H9 (cell line): ENCODE measurements around the gene PTCH1. TPM values are rescaled to one million over a fixed set of nuclear protein-coding genes. Genes with fewer than 3 reads are reported as not detected.

ENCODE experiments used
- DNase-seq: peaks from one replicate; pipeline ENCODE4 v3.0.0-alpha.2; 2017
- H2AFZ ChIP-seq: one replicate; pipeline ENCODE4 v1.6.1; 2013; ENCODE audit warnings: mild to moderate bottlenecking, low read length, control low read depth, moderate library complexity
- H2AK5ac ChIP-seq: 2 replicates; pipeline ENCODE4 v1.6.1; 2013; ENCODE audit warnings: low read length, control low read depth, mixed read lengths; ENCODE audit not compliant: insufficient read length
- H2BK120ac ChIP-seq: one replicate; pipeline ENCODE4 v1.6.1; 2013; ENCODE audit warnings: low read depth, mild to moderate bottlenecking, low read length, control low read depth, inconsistent platforms; ENCODE audit not compliant: poor library complexity, severe bottlenecking
- H2BK12ac ChIP-seq: 2 replicates; pipeline ENCODE4 v1.6.1; 2013; ENCODE audit warnings: low read length, control low read depth, mixed read lengths, low read depth; ENCODE audit not compliant: insufficient read length
- H2BK15ac ChIP-seq: 2 replicates; pipeline ENCODE4 v1.6.1; 2013; ENCODE audit warnings: low read depth, low read length, control low read depth
- H2BK20ac ChIP-seq: one replicate; pipeline ENCODE4 v1.6.1; 2013; ENCODE audit warnings: low read depth, mild to moderate bottlenecking, low read length, control low read depth, inconsistent platforms; ENCODE audit not compliant: poor library complexity, severe bottlenecking
- H2BK5ac ChIP-seq: 2 replicates; pipeline ENCODE4 v1.6.1; 2013; ENCODE audit warnings: low read length, control low read depth, mixed read lengths; ENCODE audit not compliant: insufficient read length
- H3K14ac ChIP-seq: 2 replicates; pipeline ENCODE4 v1.6.1; 2013; ENCODE audit warnings: low read length, control low read depth; ENCODE audit not compliant: insufficient read depth
- H3K18ac ChIP-seq: 2 replicates; pipeline ENCODE4 v1.6.1; 2013; ENCODE audit warnings: low read depth, mild to moderate bottlenecking, mixed read lengths, low read length, control low read depth; ENCODE audit not compliant: insufficient read length
- H3K23ac ChIP-seq: 2 replicates; pipeline ENCODE4 v1.6.1; 2013; ENCODE audit warnings: low read length, control low read depth, mixed read lengths, low read depth; ENCODE audit not compliant: insufficient read length
- H3K23me2 ChIP-seq: 2 replicates; pipeline ENCODE4 v1.6.1; 2013; ENCODE audit warnings: low read depth, mild to moderate bottlenecking, mixed read lengths, low read length, control low read depth; ENCODE audit not compliant: insufficient read length, poor library complexity, severe bottlenecking
- H3K27ac ChIP-seq: 2 replicates; pipeline ENCODE4 v1.5.1; 2013; ENCODE audit warnings: low read length, control low read depth, mixed read lengths, low read depth; ENCODE audit not compliant: insufficient read length
- H3K27me3 ChIP-seq: 2 replicates; pipeline ENCODE4 v1.6.1; 2013; ENCODE audit warnings: low read length, control low read depth, inconsistent platforms; ENCODE audit not compliant: insufficient read depth
- H3K4ac ChIP-seq: 2 replicates; pipeline ENCODE4 v1.6.1; 2013; ENCODE audit warnings: low read depth, mild to moderate bottlenecking, control low read depth, inconsistent platforms, low read length, moderate library complexity
- H3K4me1 ChIP-seq: 2 replicates; pipeline ENCODE4 v1.6.1; 2013; ENCODE audit warnings: low read length, control low read depth, inconsistent platforms; ENCODE audit not compliant: insufficient read depth
- H3K4me2 ChIP-seq: 2 replicates; pipeline ENCODE4 v1.6.1; 2013; ENCODE audit warnings: low read length, control low read depth, mixed read lengths; ENCODE audit not compliant: insufficient read length, insufficient read depth
- H3K56ac ChIP-seq: 2 replicates; pipeline ENCODE4 v1.6.1; 2013; ENCODE audit warnings: low read depth, mild to moderate bottlenecking, mixed read lengths, low read length, control low read depth; ENCODE audit not compliant: insufficient read length
- H3K79me1 ChIP-seq: 2 replicates; pipeline ENCODE4 v1.6.1; 2013; ENCODE audit warnings: low read depth, mild to moderate bottlenecking, moderate library complexity, low read length, control low read depth, inconsistent platforms; ENCODE audit not compliant: insufficient read depth, poor library complexity, severe bottlenecking
- H3K79me2 ChIP-seq: 2 replicates; pipeline ENCODE4 v1.6.1; 2013; ENCODE audit warnings: low read length, control low read depth, inconsistent platforms; ENCODE audit not compliant: insufficient read depth
- H3K9ac ChIP-seq: 2 replicates; pipeline ENCODE4 v1.6.1; 2013; ENCODE audit warnings: low read length, control low read depth, mixed read lengths; ENCODE audit not compliant: insufficient read length; ENCODE audit errors: extremely low read depth
- H3K9me3 ChIP-seq: one replicate; pipeline ENCODE4 v1.6.1; 2013; ENCODE audit warnings: low read depth, low read length, inconsistent platforms; ENCODE audit not compliant: control insufficient read depth
- H3T11ph ChIP-seq: one replicate; pipeline ENCODE4 v1.6.1; 2013; ENCODE audit warnings: mild to moderate bottlenecking, low read length, control low read depth, inconsistent platforms
- H4K20me1 ChIP-seq: one replicate; pipeline ENCODE4 v1.6.1; 2013; ENCODE audit not compliant: control insufficient read depth, insufficient read length, insufficient read depth
- H4K5ac ChIP-seq: 2 replicates; pipeline ENCODE4 v1.6.1; 2013; ENCODE audit warnings: low read depth, mild to moderate bottlenecking, mixed read lengths, low read length, control low read depth; ENCODE audit not compliant: insufficient read length
- H4K8ac ChIP-seq: replicated peaks from 2 replicates; pipeline ENCODE4 v1.6.1; 2013; ENCODE audit warnings: low read length, control low read depth, mixed read lengths, low read depth; ENCODE audit not compliant: insufficient read length
- H4K91ac ChIP-seq: 2 replicates; pipeline ENCODE4 v1.6.1; 2013; ENCODE audit warnings: low read depth, mild to moderate bottlenecking, moderate library complexity, mixed read lengths, low read length, control low read depth; ENCODE audit not compliant: insufficient read length
- H3K27ac Mint-ChIP-seq, 3 experiments: 2 replicates in 2 of 3; 3 replicates in 1 of 3; pipeline ENCODE4 v1.8.0; 2020 to 2021; ENCODE audit warnings: mixed read lengths in 3 of 3, mild to moderate bottlenecking in 1 of 3, moderate library complexity in 1 of 3
- H3K27me3 Mint-ChIP-seq: 2 replicates; pipeline ENCODE4 v1.8.0; 2021; ENCODE audit warnings: low read depth, mild to moderate bottlenecking, moderate library complexity, mixed read lengths
- H3K36me3 Mint-ChIP-seq, 3 experiments: 2 replicates in 2 of 3; 3 replicates in 1 of 3; pipeline ENCODE4 v1.8.0; 2020 to 2021; ENCODE audit warnings: low read depth in 3 of 3, mixed read lengths in 3 of 3; ENCODE audit not compliant: insufficient read depth in 1 of 3
- H3K4me1 Mint-ChIP-seq, 2 experiments: 2 replicates each; pipeline ENCODE4 v1.8.0; 2020; ENCODE audit warnings: mixed read lengths in 2 of 2
- H3K4me3 Mint-ChIP-seq, 2 experiments: 2 replicates in 1 of 2; 3 replicates in 1 of 2; pipeline ENCODE4 v1.8.0; 2020 to 2021; ENCODE audit warnings: mild to moderate bottlenecking in 2 of 2, mixed read lengths in 2 of 2, moderate library complexity in 1 of 2
- H3K9me3 Mint-ChIP-seq, 2 experiments: 2 replicates in 1 of 2; 3 replicates in 1 of 2; pipeline ENCODE4 v1.8.0; 2020; ENCODE audit warnings: mild to moderate bottlenecking in 2 of 2, mixed read lengths in 2 of 2, moderate library complexity in 1 of 2
- WGBS: extraction: QIAGEN DNeasy Blood & Tissue Kit; methylation state at CpG from one replicate; pipeline ENCODE4 v1.1.7; 2013; ENCODE audit warnings: missing lambda C conversion rate, low lambda C conversion rate, mixed read lengths; ENCODE audit not compliant: insufficient read length; ENCODE audit errors: extremely low coverage; 5-methylcytosine and 5-hydroxymethylcytosine counted together
- total RNA-seq: library from RNA; stranded (reverse); gene quantifications from 2 replicates; pipeline ENCODE4 v1.2.1, GENCODE V29; 2021
- TF ChIP-seq, protein P1 (sequence below): fragments of 200-600 bp; sonication (generic); conservative IDR thresholded peaks from 3 replicates; pipeline ENCODE4 v1.8.0; 2021; ENCODE audit warnings: antibody characterized with exemption, mild to moderate bottlenecking

The PTCH1 gene
- total RNA-seq, 1 experiment from 2014 or later = 9.1 TPM

DNA sequence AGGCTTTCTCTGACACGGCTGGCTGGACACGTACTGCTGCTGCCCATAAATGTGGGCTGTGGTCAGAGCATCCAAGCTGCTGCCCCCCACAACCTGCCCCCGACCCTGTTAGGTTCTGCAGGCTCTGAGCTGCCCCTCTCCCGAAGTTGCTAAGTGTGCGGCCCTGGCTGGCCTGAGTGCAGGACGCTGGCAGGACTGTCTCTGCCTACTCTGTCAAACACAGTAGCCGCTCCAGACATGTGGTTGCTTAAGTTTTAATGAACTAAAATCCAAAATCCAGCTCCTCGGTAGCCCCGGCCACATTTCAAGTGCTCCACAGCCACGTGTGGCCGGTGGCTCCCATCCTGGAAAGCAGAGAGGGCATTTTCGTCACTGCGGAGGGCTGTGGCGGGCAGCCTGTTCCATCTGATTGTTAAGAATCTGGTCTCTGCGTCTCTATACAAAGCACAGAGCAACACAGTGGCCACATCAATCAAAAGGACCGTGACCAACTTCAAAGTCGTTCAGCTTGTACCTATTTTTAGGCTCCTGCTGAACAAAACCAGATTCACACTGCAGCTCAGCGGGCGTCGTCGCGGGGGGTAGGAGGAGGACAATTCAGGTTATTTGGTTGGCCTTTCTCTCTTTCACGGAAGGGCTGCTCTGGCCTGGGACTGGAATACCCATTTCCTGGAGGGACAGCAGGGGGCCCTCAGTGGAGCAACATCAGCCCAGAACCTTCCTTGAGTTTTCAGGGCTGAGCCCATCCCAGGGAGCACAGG lies 68.9 kb downstream of the PTCH1 start:
- Histone ChIP-seq H2AK5ac (no peak overlapping the region), H3K4ac (no peak overlapping the region), H3T11ph (no peak overlapping the region), H3K4me2 (no peak overlapping the region), H3K23me2 (no peaks in the 10 kb centered on the region), H3K79me2 (no peaks in the 10 kb centered on the region), H3K4me1 (peaks cover 5% of the 10 kb centered on the region; the same call in 1 of the 2 replicates), H2BK120ac (no peak overlapping the region), H2BK20ac (no peak overlapping the region), H3K18ac (no peak overlapping the region), H3K9me3 (no peaks in the 10 kb centered on the region), H3K14ac (no peak overlapping the region), H2AFZ (no peak overlapping the region), H3K56ac (no peak overlapping the region), H3K79me1 (no peaks in the 10 kb centered on the region), H2BK15ac (no peak overlapping the region), H3K27ac (no peak overlapping the region), H4K8ac (no peak overlapping the region), H4K91ac (no peak overlapping the region), H4K20me1 (no peaks in the 10 kb centered on the region), H2BK5ac (no peak overlapping the region), H3K9ac (no peak overlapping the region), H3K27me3 (no peaks in the 10 kb centered on the region), H4K5ac (no peak overlapping the region), H2BK12ac (no peak overlapping the region), H3K23ac (no peak overlapping the region)
- peak overlapping the region in 1 of 2 experiments; percentile 5; a peak in 1 of 5 replicates for H3K4me3 Mint-ChIP-seq
- H3K9me3 Mint-ChIP-seq = no peaks in the 10 kb centered on the region
- peak overlapping the region in 2 of 3 experiments; percentile 28 to 91; a peak in 3 of 7 replicates for H3K27ac Mint-ChIP-seq
- TF ChIP-seq, protein P1, sequence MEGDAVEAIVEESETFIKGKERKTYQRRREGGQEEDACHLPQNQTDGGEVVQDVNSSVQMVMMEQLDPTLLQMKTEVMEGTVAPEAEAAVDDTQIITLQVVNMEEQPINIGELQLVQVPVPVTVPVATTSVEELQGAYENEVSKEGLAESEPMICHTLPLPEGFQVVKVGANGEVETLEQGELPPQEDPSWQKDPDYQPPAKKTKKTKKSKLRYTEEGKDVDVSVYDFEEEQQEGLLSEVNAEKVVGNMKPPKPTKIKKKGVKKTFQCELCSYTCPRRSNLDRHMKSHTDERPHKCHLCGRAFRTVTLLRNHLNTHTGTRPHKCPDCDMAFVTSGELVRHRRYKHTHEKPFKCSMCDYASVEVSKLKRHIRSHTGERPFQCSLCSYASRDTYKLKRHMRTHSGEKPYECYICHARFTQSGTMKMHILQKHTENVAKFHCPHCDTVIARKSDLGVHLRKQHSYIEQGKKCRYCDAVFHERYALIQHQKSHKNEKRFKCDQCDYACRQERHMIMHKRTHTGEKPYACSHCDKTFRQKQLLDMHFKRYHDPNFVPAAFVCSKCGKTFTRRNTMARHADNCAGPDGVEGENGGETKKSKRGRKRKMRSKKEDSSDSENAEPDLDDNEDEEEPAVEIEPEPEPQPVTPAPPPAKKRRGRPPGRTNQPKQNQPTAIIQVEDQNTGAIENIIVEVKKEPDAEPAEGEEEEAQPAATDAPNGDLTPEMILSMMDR = no peak
- peaks cover 19 to 49% (median 32%) of the 10 kb centered on the region in 3 experiments; a peak in 6 of 7 replicates for H3K36me3 Mint-ChIP-seq
- peak; percentile 84 for DNase-seq
- peaks cover 47 to 62% of the 10 kb centered on the region in 2 experiments for H3K4me1 Mint-ChIP-seq
- H3K27me3 Mint-ChIP-seq = peaks cover 65% of the 10 kb centered on the region
- no CpG with 5 or more reads among the region's 23 CpGs for WGBS
